Smooth muscle cell (in vitro differentiated cells): ENCODE measurements around the gene OR5AU1. TPM values are rescaled to one million over a fixed set of nuclear protein-coding genes. Genes with fewer than 3 reads are reported as not detected.
"Not testable (repeated sequence)": the region's sequence is repeated elsewhere in the genome, so short reads cannot be mapped to it uniquely, and the experiment has no call there.

Experiments
- DNase-seq: peaks from one replicate; lab custom pipeline; 2025; ENCODE audit not compliant: unreplicated experiment; lab: John Stamatoyannopoulos, UW
- H2AFZ ChIP-seq: fragments of 200-600 bp; sonication (generic); 2 replicates; pipeline ENCODE4 v1.6.0; 2016; ENCODE audit warnings: antibody characterized with exemption, low read depth, mild to moderate bottlenecking
- H3F3A ChIP-seq: fragments of 200-600 bp; sonication (generic); 2 replicates; pipeline ENCODE4 v1.6.0; 2017; ENCODE audit warnings: antibody characterized with exemption, low read depth
- H3K27ac ChIP-seq: fragments of 200-600 bp; sonication (generic); 2 replicates; pipeline ENCODE4 v1.5.1; 2016; ENCODE audit warnings: low read depth, mild to moderate bottlenecking
- H3K27me3 ChIP-seq: fragments of 200-600 bp; sonication (generic); 2 replicates; pipeline ENCODE4 v1.6.1; 2016; ENCODE audit warnings: low read depth, mild to moderate bottlenecking
- H3K36me3 ChIP-seq: fragments of 200-600 bp; sonication (generic); 2 replicates; pipeline ENCODE4 v1.5.1; 2016; ENCODE audit warnings: low read depth
- H3K4me1 ChIP-seq: fragments of 200-600 bp; sonication (generic); 2 replicates; pipeline ENCODE4 v1.5.1; 2016; ENCODE audit warnings: low read depth
- H3K4me2 ChIP-seq: fragments of 200-600 bp; sonication (generic); 2 replicates; pipeline ENCODE4 v1.6.0; 2016; ENCODE audit warnings: mild to moderate bottlenecking
- H3K4me3 ChIP-seq: fragments of 200-600 bp; sonication (generic); 2 replicates; pipeline ENCODE4 v1.5.1; 2016; ENCODE audit warnings: mild to moderate bottlenecking
- H3K79me2 ChIP-seq: fragments of 200-600 bp; sonication (generic); 2 replicates; pipeline ENCODE4 v1.6.0; 2016; ENCODE audit warnings: low read depth, mild to moderate bottlenecking
- H3K9ac ChIP-seq: fragments of 200-600 bp; sonication (generic); 2 replicates; pipeline ENCODE4 v1.6.0; 2016; ENCODE audit warnings: low read depth
- H3K9me3 ChIP-seq: fragments of 200-600 bp; sonication (generic); replicated peaks from 2 replicates; pipeline ENCODE4 v1.5.1; 2016; ENCODE audit warnings: low read depth
- H4K20me1 ChIP-seq: fragments of 200-600 bp; sonication (generic); 2 replicates; pipeline ENCODE4 v1.6.0; 2016; ENCODE audit warnings: low read depth
- CTCF ChIP-seq: fragments of 200-600 bp; sonication (generic); IDR thresholded peaks from 2 replicates; pipeline ENCODE4 v1.5.1; 2017; ENCODE audit warnings: borderline replicate concordance, mild to moderate bottlenecking, antibody characterized with exemption; ENCODE audit not compliant: insufficient read depth, poor library complexity, severe bottlenecking
- WGBS: methylation state at CpG from one replicate; pipeline ENCODE4 v1.1.7; 2016; ENCODE audit warnings: low lambda C conversion rate; 5-methylcytosine and 5-hydroxymethylcytosine counted together
- polyA plus RNA-seq: library from polyadenylated mRNA; unstranded; fragments of >200 nt; fragmentation: Nextera tagmentation; extraction: Ambion mirVana; gene quantifications from 2 replicates; pipeline ENCODE4 v1.2.1, GENCODE V29; 2016
- total RNA-seq: library from RNA; depleted of rRNA; stranded (reverse); fragments of >200 nt; gene quantifications from 2 replicates; pipeline ENCODE4 v1.2.3, GENCODE V29; 2014

Gene OR5AU1
- total and polyA plus RNA-seq, 2 experiments from 2014 or later = not detected

DNA sequence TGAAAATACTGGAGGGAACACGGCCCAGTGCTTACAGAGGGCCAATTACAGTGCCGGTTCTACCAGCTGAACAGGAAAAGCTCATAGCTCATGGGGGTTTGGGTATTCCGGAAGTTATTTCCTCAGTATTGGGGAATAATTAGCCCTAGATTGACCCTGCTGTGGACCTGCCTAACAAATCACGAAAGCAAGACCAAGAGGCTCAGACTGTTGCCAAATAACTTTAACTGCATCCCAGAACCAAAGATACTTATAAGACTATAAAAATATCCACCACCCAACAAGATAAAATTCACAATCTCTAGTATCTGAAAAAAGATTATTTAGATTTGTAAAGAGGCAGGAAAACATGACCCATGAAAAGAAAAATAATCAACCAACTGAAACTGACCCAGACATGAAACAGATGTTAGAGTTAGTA lies 8.0 kb upstream of the OR5AU1 start:
- no peak overlapping the region for H2AFZ ChIP-seq
- DNase-seq = no peak
- no peaks in the 10 kb centered on the region for H3K27me3 ChIP-seq
- H3F3A ChIP-seq = no peaks in the 10 kb centered on the region
- no peak overlapping the region for H3K4me2 ChIP-seq
- no peaks in the 10 kb centered on the region for H3K36me3 ChIP-seq
- H3K9me3 ChIP-seq = no peaks in the 10 kb centered on the region
- TF ChIP-seq CTCF = no peak
- no peaks in the 10 kb centered on the region for H4K20me1 ChIP-seq
- no peak overlapping the region for H3K4me3 ChIP-seq
- no peaks in the 10 kb centered on the region for H3K4me1 ChIP-seq
- H3K9ac ChIP-seq = no peak overlapping the region
- no peaks in the 10 kb centered on the region for H3K79me2 ChIP-seq
- 82% methylated on average over 4 of the region's 4 CpGs for WGBS
- H3K27ac ChIP-seq = no peak overlapping the region

DNA sequence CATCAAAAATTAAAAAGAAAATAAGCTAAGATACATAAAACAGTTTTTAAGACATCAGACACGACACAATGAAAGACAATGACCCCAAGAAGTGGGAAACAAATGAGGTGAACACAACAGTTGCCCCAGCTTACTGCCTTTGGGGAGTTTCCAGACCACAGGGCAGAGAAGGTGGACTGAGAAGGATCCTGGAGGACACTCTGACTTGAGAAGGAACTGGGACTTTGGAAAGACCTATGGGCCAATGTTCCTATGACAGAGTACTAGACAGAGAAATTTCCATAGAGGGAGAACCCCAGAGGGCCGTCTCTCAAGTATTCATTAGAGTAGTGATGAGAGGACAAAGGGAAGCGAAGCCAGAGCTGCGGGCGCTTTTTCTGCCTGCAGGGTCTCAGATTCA lies 6.2 kb upstream of the OR5AU1 start:
- 77% methylated on average over 5 of the region's 5 CpGs for WGBS

GRCh38 chr14:21160061-21160610 lies 4.3 kb upstream of the OR5AU1 start:
- no peak for TF ChIP-seq CTCF
- Histone ChIP-seq H2AFZ (no peak overlapping the region), H3K79me2 (no peaks in the 10 kb centered on the region), H3K27ac (no peak overlapping the region), H3K27me3 (peaks cover 20% of the 10 kb centered on the region), H3K9ac (no peak overlapping the region), H3K9me3 (no peaks in the 10 kb centered on the region), H4K20me1 (no peaks in the 10 kb centered on the region), H3K36me3 (no peaks in the 10 kb centered on the region), H3F3A (no peaks in the 10 kb centered on the region), H3K4me1 (no peaks in the 10 kb centered on the region), H3K4me2 (no peak overlapping the region), H3K4me3 (no peak overlapping the region)
- DNase-seq = no peak
- 79% methylated on average over 4 of the region's 4 CpGs for WGBS

More for the DNA sequence above, 6.2 kb upstream of the OR5AU1 start:
- Histone ChIP-seq H3K36me3 (no peaks in the 10 kb centered on the region), H3K27me3 (peaks cover 3% of the 10 kb centered on the region), H3K79me2 (no peaks in the 10 kb centered on the region), H2AFZ (no peak overlapping the region), H3K9ac (no peak overlapping the region), H3F3A (no peaks in the 10 kb centered on the region), H4K20me1 (no peaks in the 10 kb centered on the region), H3K4me1 (no peaks in the 10 kb centered on the region), H3K4me3 (no peak overlapping the region), H3K9me3 (no peaks in the 10 kb centered on the region), H3K27ac (no peak overlapping the region), H3K4me2 (no peak overlapping the region)
- no peak for TF ChIP-seq CTCF
- DNase-seq = no peak

- not testable (repeated sequence) for DNase-seq
- 32% methylated on average over 1 of the region's 1 CpG for WGBS
Measured at GRCh38 chr14:21158175-21158574, 2.3 kb upstream of the OR5AU1 start.

More at GRCh38 chr14:21158175-21158574, 2.3 kb upstream of the OR5AU1 start:
- not testable (repeated sequence) for H4K20me1 ChIP-seq, H2AFZ ChIP-seq, H3K36me3 ChIP-seq, H3K27ac ChIP-seq, H3K4me1 ChIP-seq, H3K4me3 ChIP-seq, H3K79me2 ChIP-seq, H3F3A ChIP-seq, H3K4me2 ChIP-seq, H3K9me3 ChIP-seq, H3K9ac ChIP-seq
- peaks cover 24% of the 10 kb centered on the region for H3K27me3 ChIP-seq
